Activated CD8-positive, alpha-beta T cell treated with anti-CD3 and anti-CD28 coated beads for 36 hours (primary cell): ENCODE results near the gene RAB40C. TPM values are rescaled to one million over a fixed set of nuclear protein-coding genes. Genes with fewer than 3 reads are reported as not detected.

Experiments
- ATAC-seq: fragments of 200-7000 bp; cut with Tn5 transposase; one replicate; pipeline ENCODE4 v1.10.0; 2021; ENCODE audit warnings: mild to moderate bottlenecking, moderate library complexity
- CTCF ChIA-PET: fragments of 350-600 bp; sonication (Branson Sonifier 250); formaldehyde crosslinking; loops from one replicate; lab custom pipeline; 2021; ENCODE audit warnings: antibody characterized with exemption; lab: Charles Lee
- POLR2A ChIA-PET: fragments of 350-600 bp; sonication (Branson Sonifier 250); formaldehyde crosslinking; loops from one replicate; lab custom pipeline; 2021; ENCODE audit warnings: antibody characterized with exemption; lab: Charles Lee
- DNase-seq: peaks from one replicate; pipeline ENCODE4 v3.0.0-alpha.2; 2020
- H3K27ac Mint-ChIP-seq: one replicate; pipeline ENCODE4 v1.8.0; 2021; ENCODE audit warnings: mild to moderate bottlenecking, mixed read lengths
- H3K27me3 Mint-ChIP-seq: one replicate; pipeline ENCODE4 v1.8.0; 2021; ENCODE audit warnings: mixed read lengths
- H3K36me3 Mint-ChIP-seq: one replicate; pipeline ENCODE4 v1.8.0; 2021; ENCODE audit warnings: low read depth, mixed read lengths
- H3K4me1 Mint-ChIP-seq: one replicate; pipeline ENCODE4 v1.8.0; 2021; ENCODE audit warnings: low read depth, mixed read lengths
- H3K4me3 Mint-ChIP-seq: one replicate; pipeline ENCODE4 v1.8.0; 2021; ENCODE audit warnings: mild to moderate bottlenecking, moderate library complexity, mixed read lengths
- H3K9me3 Mint-ChIP-seq: one replicate; pipeline ENCODE4 v1.8.0; 2021; ENCODE audit warnings: mixed read lengths
- CTCF ChIP-seq: fragments of 200-600 bp; IDR thresholded peaks from one replicate; pipeline ENCODE4 v1.8.0; 2022; ENCODE audit warnings: antibody characterized with exemption, mild to moderate bottlenecking
- intact Hi-C: fragments of 100-400 bp; cut with micrococcal nuclease; formaldehyde crosslinking; loops from one replicate; pipeline ENCODE4 v1.10.0; 2022
- total RNA-seq, 2 experiments: library from RNA; stranded (reverse); gene quantifications; one replicate each; pipeline ENCODE4 v1.2.3, GENCODE V29; 2021

Gene RAB40C
- total RNA-seq, 2 experiments from 2014 or later: 8.1 to 8.8 TPM

- CTCF ChIA-PET: interaction anchor here (0.7 to 2.6 kb wide), 5 partner anchors 9 to 44 kb away, joined by 3 to 9 read pairs (median 4); partner anchors contain the start of gene NHLRC4
- POLR2A ChIA-PET: interaction anchor here (0.6 kb wide), 1 partner anchor 29 kb away, joined by 3 read pairs; no protein-coding TSS in a partner anchor
- Mint-ChIP-seq H3K27me3 (no peaks in the 10 kb centered on the region), H3K27ac (no peak overlapping the region), H3K4me1 (peaks cover 12% of the 10 kb centered on the region), H3K36me3 (no peaks in the 10 kb centered on the region), H3K4me3 (no peak overlapping the region), H3K9me3 (no peaks in the 10 kb centered on the region)
- DNase-seq: peak; percentile 73
- TF ChIP-seq CTCF: peak; percentile 83
- intact Hi-C loops: no loop called here
- peak; percentile 75 for ATAC-seq
Observed at GRCh38 chr16:610513-611381, 20.9 kb downstream of the RAB40C start.

GRCh38 chr16:615122-615521 lies 25.3 kb downstream of the RAB40C start:
- ChIA-PET POLR2A (no interaction called here), CTCF (no interaction called here)
- H3K27ac Mint-ChIP-seq: no peak overlapping the region

GRCh38 chr16:616733-617586 lies 27.1 kb downstream of the RAB40C start:
- DNase-seq: no peak
- ChIA-PET POLR2A (no interaction called here), CTCF (no interaction called here)
- TF ChIP-seq CTCF: no peak
- H3K4me1 Mint-ChIP-seq: peaks cover 5% of the 10 kb centered on the region
- no peaks in the 10 kb centered on the region for H3K9me3 Mint-ChIP-seq
- no peak overlapping the region for H3K27ac Mint-ChIP-seq
- no peak overlapping the region for H3K4me3 Mint-ChIP-seq
- intact Hi-C loops: no loop called here
- peaks cover 2% of the 10 kb centered on the region for H3K36me3 Mint-ChIP-seq
- no peak for ATAC-seq
- H3K27me3 Mint-ChIP-seq: no peaks in the 10 kb centered on the region

More at GRCh38 chr16:615122-615521, 25.3 kb downstream of the RAB40C start:
- Mint-ChIP-seq H3K36me3 (no peaks in the 10 kb centered on the region), H3K27me3 (no peaks in the 10 kb centered on the region), H3K4me3 (no peak overlapping the region), H3K4me1 (peaks cover 5% of the 10 kb centered on the region), H3K9me3 (no peaks in the 10 kb centered on the region)
- intact Hi-C loops: no loop called here
- ATAC-seq (no peak), DNase-seq (no peak)
- TF ChIP-seq CTCF: no peak

DNA sequence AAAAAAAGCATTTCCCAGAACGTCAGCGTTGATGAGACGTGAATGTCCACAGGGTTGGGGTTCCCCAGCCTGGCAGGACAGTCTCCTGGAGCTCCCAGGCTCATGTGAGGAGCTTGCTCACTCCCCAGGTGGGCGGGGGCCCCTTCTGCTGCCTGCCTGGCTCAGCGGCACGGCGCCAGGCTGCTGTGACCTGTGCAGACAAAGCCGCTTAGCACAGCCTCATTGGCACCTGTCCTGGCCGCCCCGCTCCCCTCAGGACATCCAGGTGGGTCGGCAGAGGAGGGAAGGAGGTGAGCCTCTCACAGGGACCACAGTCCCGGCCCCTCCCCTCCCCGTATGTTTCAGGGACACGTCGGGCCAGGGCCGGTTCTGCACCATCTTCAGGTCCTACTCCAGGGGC lies 28.0 kb downstream of the RAB40C start:
- DNase-seq (no peak), ATAC-seq (no peak)
- intact Hi-C loops: no loop called here
- ChIA-PET CTCF (no interaction called here), POLR2A (no interaction called here)
- Mint-ChIP-seq H3K27ac (no peak overlapping the region), H3K36me3 (peaks cover 2% of the 10 kb centered on the region), H3K9me3 (no peaks in the 10 kb centered on the region), H3K27me3 (no peaks in the 10 kb centered on the region), H3K4me3 (no peak overlapping the region), H3K4me1 (peaks cover 6% of the 10 kb centered on the region)
- no peak for TF ChIP-seq CTCF
